HG03571 (cell line): ENCODE measurements around the gene KCNIP1.

Source experiments
- ATAC-seq: cut with Tn5 transposase; IDR thresholded peaks from one replicate; pipeline ENCODE4 v1.9.1; 2021; ENCODE audit not compliant: unreplicated experiment

The KCNIP1 gene

DNA sequence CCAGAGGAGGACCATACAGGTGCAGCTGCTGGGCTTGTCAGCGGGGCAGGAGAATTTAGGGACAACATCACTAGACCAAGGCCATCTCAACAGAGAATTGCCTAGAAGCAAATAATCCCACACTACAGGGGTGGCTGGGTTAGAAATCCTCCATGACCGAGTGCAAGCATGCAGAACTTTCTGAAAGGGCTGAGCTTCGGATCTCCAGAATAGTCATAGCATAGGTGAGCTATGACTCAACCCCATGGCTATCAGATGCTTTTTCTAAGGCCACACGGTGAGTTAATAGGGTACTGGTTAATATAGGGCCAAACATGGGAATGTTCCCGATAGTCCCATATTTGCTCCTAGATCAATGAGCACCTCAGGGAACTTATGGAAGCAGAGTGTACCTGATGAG lies 4.2 kb downstream of the KCNIP1 start:
- ATAC-seq: no peak

DNA sequence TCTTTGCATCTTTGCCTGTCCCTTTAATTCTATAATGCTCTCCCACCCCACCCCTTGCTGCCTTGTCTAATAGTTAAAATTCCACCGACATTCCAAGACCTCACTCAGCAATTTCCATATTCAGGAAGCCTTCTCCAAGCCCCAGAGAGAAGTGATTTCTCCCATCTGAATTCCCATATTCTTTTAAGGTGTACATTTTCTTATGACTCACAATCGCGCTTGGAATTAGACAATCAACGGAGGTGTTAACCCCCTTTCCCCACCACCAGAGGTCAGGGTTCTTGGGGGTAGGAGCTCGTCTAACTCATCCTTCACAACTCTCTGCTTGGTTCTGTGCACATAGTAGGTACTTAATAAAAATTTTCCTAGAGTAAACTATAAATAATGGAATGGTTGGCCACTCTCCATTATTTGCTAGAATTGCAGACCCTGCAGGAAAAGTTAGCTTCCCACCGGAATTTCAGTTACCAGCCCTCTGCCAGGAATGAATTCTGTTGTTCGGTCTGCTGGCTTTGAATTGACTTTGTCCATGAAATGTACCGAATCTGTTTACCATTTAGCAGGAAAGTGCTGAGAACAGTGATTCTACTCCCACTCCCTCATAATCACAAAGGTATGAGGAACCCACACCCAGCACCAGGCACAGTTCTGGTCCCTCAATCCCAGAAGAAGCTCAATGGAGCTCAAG lies 5.0 kb downstream of the KCNIP1 start:
- no peak for ATAC-seq

DNA sequence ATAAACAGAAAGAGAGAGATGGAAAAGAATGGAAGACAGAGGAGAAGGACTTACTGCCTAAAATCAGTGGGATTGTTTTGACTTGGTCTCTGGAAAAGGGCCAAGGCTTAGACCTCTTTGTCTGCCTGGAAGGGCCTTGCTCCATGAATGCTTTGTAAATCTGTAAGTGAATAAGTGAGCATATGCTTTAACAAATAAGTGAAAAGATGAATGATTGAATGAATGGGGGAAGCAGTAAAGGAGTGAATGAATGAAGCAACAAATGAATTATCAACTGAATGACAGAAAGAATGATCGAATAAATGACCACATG lies 5.5 kb downstream of the KCNIP1 start:
- no peak for ATAC-seq

DNA sequence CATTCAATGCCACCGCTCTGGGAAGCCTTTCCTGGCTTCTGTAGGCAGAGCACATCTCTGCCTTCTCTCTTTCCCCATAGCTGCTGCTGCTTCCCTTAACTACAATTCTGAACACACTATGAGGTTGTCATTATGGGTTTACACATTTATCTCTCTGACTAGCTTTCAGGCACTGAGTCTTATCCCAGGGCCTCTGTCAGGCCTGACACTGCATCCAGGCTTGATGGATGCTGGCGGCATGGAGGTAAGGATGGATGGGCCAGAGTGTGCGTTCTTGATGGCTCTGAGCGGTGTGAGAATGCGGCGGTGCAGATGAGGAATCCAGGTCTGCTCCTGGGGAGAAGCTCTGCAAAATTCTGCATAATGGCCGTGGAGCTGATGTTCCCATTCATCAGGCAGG lies 6.3 kb downstream of the KCNIP1 start:
- no peak for ATAC-seq

DNA sequence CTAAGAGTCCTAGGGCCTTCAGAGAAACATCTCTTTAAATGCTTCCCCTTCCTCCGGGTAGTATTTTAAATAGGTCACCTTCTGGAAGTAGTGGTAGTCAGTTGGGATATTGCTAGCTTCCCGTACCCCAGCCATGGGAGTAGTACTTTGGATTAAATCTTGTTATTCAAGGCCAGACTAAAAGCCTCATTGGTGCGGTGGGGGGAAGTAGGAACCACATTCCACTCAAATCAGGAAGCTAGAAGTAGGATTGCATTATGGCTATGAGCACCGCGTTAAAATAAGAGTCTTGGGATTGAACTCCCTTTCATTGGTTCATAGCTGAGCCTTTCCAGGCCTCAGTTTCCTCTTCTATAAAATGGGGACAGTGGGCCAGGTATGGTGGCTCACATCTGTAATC lies 6.7 kb downstream of the KCNIP1 start:
- no peak for ATAC-seq

DNA sequence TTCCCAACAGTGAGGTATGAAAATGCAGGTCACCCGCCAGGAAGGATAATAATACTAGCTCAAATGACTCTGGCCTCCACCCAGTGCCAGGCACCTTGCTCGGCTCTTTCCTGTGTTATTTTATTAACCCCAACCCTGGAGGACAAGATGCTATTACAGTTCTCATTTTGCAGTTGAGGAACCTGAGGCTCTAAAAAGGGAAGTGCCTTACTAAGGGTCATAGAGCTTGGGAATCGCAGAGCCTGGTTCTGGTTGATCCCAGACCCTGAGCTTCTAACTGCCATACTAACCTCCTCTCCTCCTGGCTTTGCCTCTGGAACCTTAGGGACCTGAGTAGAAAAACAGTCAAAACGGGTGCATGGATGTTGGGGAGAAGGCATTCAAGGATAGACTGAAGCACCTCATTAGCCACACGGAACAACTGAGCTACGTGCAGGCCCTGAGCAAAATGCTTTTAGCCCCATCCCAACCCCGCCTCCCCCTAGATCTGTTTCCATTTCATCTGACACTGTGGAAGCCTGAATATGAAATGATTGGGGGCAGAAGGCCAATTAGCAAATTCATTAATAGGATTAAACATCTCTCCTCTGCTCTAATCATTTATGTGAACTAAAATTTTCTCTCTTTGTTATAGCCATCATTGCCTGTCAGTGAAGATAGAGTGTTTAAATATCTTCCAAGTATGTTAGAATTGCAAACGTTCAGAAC lies 7.9 kb downstream of the KCNIP1 start:
- no peak for ATAC-seq

DNA sequence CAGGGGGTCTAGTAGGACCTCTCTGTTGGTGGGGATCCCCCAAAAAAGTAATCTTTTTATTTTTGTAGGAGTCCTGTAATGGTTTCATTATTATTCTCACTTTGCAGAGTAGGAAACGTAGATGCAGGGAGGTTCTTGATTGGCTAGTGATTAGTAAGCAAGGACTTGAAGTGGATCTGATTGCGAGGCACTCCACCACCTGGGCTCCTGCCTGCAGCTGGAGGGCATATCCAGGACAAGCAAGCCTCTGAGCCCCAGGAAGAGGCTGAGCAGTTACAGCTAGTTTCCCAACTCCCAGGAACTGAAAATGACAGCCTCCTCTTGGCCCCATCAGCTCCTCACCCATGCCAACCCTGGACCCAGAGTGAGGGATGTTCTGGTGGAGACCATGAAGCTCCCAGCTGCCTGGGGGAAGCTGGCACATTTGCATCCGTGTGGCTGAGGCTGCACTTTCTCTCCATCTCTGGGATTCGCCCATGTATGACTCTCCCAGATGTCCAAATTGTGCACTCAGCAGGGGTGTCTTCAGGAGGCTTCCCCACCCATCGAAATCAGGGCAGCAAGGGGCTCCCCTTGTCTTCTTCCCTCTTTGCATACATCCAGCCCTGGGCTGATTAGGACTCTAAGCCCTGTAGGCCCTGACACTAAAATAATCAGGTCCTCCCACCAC lies 10.2 kb downstream of the KCNIP1 start:
- no peak for ATAC-seq

DNA sequence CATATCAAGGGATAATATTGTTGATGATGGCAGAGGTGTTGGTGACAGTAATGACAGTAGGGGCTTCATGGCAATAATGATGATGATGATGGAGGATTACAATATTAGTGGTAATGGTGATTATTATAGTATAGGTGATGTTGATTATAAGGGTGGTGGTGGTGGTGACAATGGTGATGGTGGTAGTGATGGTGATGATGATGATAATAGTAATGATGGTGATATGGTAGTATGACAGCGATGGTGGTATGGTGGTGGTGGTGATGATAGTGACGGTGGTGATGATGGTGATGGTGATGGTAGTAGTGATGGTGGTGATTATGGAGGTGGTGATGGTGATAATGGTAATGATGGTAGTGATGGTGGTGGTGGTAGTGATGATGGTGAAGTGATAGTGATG lies 13.6 kb downstream of the KCNIP1 start:
- no peak for ATAC-seq

DNA sequence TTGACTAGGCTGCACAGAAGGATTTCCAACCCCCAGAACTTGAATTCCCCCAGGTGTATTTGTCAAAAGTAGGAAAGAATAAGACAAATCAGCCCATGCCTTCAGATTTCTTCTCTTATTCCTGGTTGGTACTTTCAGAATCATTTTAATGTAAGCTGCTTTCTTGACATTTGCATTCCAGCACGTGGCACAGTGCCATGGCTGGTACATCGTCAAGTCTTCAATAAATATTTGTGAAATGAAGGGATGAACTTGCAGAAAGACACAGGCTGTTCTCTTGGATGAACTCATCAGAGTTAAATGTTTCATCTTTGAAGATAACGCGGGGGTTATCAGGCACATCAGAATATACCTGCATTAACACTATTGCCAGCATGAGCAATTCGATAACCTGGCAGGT lies 14.5 kb downstream of the KCNIP1 start:
- ATAC-seq: no peak

DNA sequence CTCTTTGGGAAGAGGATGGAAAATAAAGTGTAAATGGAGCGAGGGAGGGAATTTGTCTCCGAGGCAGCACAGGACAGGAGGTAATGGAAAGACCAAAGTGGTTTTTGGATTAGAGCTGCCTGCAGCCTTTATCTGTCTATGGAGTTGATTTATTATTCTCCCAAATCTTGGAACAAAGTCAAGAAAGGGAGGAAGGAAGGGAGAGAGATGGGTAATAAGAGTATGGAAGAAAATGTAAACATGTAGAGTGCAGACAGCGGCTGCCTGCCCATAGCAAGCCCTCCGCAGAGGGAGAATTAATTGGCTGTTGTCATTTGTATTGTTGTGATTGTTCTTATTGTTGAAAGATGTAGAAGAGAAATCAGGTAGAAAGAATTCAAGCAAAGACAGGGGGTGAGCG lies 15.7 kb downstream of the KCNIP1 start:
- ATAC-seq: no peak

DNA sequence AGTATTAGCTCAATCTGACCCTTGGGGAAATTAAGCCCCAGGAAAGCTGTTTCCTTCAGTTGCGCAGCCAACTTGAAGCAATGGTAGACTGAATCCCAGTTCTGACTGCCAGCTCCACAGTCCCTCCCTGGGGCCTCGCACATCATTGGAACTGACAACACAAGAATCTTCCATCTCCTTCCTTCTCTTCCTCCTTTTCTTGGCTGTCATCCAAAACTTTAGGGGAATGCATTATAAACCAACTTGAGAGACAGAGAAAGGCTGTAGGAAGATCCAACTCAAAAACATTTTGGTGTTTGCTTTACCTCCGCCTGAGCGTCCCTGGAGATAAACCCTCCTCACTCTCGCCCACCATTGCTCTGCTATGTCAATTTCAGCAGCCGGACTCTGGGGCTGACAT lies 16.6 kb downstream of the KCNIP1 start:
- no peak for ATAC-seq

DNA sequence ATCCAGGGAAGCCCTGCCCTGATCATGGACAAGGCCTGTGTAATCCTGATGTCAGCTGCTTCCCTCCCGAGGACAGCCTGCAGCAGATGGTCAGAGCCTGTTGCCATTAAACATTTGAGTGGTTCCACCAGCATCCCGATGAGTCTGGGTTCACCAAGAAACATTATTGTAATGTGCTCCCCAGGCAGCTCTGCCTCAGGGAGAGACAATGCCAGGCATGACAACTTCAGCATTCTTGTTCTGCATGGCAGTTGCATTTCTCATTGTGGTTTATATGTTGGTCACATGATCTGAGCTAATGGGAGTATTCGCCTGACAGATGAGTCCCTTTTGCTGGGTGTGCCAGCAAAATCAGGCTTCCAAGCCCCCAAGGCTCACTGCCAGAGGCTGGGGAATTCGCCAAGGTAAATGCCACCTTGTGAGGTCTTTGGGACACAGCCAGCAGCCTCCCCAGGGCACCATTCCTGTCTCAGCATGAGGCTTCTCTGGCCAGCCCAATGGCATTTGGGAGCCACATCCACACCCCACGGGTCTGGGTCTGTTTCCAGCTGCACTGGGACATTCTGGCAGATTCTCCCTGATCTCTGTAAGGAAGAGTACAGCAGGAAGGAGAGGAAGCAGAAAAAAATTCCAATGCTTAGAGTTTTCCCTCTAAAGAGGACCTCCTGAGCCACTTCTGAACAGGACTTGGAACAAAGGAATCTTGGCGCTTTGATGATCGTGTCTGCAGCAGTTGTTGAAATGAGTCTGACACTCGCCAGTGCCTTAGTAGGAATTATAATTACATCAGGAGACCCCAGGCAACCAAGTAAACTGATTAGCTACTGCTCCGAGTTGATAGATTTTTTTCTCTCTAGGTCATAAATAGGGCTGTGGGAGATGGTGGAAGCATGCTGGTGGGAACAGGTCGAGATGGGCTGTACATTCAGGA lies 18.7 kb downstream of the KCNIP1 start:
- ATAC-seq: no peak

DNA sequence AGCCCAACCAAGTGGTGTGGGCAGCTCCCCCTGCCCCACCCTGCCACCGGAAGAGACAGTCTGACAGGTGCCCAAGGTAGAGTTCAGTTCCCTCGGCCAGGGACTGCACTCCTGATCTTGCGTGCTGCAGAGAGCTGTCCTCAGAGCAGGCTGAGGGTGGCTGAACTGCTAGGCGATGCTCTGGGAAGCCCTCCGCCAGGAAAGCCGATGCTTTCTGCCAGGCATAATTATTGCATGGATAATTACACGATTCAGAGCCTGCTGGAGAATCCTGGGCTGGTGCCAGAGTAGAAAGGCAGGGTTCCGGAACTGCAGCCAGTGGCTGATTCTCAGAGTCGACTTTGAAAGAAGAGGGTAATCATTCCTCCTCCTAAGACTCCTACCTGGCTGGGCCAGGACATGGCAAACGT lies 19.3 kb downstream of the KCNIP1 start:
- no peak for ATAC-seq

DNA sequence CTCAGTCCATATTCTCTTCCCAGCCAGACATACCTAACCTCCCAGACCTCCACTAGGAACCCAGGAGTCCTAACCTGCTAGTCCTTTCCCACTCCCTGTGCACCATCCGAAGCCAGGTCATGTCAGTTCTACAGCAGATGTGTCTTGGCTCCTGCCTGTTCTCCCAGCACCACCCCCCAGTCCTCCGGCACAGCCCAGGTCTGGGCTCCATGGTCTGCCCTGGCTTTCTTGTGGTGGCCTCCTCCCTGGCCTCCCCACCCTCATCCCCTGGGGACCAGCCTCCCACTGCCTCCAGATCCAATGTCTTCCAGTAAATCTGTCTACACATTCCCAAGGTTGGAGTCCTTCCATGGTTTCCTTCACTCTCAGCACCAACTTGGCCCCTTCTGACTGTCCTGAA lies 20.0 kb downstream of the KCNIP1 start:
- ATAC-seq: no peak

DNA sequence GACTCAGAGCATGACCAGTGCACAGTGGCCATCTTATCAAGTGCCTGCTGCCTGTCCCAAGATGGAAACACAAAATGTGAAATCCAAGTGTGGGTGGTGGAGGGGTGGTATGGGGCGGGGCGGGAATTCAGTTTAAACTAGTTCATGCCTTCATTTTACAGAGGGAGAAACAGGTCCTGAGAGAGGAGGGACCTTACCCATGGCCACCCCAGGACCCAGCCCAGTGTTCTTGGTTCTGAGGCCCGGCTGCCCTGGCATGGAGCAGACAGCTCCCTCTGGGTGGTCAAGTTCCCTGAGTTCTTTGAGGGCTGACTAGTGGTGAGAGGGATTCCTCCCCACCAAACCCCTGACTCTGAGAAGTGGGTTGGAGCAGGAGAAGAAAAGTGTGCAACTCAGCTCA lies 20.8 kb downstream of the KCNIP1 start:
- no peak for ATAC-seq

DNA sequence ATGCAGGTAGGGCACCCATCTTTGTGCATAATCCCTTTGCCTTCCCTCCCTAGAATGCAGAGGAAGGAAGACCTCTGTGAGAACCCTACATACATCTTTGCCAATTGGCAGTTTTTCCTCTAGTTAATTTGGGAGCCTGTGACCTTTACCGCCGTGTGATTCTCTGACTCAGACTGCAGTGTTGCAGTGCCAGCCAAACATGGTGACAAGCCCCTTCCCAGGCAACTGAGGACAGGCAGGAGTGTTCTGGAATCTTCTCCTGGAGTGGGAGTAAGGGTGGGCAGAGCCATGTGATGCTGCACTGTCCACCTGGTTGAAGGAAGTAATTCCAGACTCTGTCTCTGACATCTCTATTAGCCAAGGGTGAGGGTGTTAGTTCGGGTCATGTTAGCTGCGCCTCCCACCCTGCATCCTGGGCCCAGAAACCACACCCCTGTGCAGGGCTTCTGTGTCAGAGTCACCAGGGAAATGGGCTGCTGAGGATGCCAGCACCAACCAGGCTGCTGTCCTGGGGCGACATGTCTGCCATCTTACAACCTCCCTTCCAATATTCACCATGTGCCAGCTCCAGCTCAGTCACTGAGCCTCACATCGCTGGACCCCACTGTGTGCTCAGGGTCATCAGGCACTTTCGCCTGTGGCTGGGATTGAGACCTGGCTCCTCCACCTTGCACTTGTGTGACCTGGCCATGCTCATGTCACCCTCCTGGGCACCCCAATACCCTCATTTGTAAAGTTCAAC lies 21.8 kb downstream of the KCNIP1 start:
- no peak for ATAC-seq

DNA sequence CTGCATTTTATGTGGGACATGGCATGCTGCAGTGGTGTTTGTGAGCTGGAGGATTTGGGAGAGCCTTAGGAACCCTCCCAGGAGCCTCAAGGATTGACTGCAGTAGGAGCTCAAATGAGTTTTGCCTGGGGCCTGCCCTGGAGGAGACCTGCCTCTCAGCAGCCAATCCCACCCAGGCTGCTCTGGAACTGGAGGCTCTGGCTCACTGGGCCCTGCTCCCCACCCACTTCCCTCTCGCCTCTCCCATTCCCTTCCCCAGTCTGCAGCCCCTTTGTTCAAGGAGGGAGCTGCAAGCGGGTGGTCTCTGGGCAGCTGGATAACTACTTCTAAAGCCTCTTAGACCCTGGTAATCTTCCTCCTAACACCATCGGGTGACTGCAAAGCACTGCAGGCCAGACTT lies 24.2 kb downstream of the KCNIP1 start:
- no peak for ATAC-seq

DNA sequence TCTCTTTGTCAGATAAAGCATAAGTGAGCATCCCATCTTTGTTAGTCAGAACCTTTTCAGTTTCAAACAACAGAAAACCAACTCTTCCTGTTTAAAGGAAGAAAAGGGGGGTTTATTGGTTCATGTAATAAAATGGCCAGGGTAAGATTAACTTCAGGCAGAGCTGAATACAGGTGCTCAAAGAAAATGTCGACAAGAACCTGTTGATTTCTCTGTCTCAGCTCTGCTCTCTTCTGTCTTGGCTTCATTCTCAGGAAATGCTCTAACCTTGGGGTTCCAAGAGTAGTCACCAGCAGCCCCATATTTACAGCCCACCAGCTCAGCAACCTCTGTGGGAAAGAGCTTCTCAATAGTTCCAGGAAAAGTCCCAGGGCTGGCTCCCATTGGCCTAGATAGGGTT lies 25.2 kb downstream of the KCNIP1 start:
- no peak for ATAC-seq

DNA sequence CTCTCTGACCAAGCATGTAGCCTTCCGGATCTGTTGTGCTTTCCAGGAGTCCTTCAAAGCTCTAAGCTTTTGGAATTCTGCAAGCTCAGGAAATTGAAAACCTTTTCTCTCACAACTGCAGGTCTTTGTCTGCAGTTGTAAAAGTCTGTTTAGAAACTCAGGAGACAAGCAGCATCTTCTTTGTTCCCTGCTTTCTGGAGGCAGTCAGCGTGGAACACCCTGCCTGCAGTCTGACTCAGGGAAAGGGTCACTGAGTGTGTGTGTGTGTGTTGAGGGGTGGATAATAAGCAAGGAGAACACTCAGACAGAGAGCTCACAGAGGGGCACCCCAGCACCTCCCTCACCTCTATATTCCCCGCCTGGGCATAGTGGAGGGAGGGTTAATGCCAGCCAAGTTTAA lies 29.1 kb downstream of the KCNIP1 start:
- no peak for ATAC-seq

DNA sequence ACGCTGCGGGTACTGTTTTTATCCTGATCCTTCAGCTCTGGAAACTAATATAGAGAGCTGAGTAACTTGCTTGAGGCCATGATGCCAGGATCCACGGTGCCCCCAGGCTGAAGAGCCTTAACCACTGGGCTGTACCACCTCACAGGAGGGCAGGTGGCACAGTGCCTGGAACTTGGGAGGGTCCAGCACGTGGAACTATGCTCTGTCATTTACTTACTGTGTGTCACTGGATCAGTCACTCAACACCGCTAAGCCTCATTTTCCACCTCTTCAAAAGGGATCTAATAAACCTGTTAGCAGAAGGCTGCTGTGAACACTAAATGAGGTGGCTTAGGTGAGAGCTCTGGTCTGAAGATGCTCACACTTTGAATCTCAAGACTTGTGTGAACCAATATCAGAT lies 29.6 kb downstream of the KCNIP1 start:
- ATAC-seq: no peak

DNA sequence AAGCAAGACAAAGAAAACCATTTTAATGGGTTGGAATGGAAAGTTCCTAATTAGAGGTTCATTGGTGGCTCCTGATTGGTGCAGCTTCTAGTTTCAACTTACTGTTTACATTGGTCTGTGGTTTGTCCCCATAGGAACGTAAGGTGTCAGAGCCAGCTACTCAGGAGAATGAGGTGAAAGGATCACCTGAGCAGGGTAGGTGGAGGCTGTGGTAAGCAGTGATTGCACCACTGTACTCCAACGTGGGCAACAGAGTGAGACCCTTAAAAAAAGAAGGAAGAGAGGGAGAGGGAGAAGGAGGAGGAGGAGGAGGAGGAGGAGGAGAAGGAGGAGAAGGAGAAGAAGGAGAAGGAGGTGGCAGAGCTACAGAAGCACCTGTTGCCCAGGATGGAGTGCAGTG lies 30.4 kb downstream of the KCNIP1 start:
- no peak for ATAC-seq
